Measurements from ENCODE around the gene BABAM2. TPM values are rescaled to one million over a fixed set of nuclear protein-coding genes. Genes with fewer than 3 reads are reported as not detected.

The BABAM2 gene
- total RNA-seq, 3 donors from 2014 or later, result 34.8 to 42.4 (median 41.3) TPM

GRCh38 chr2:28063492-28063962 lies 173.0 kb downstream of the BABAM2 start:
- no peak for TF ChIP-seq CTCF (IDR thresholded peaks at IDR 0.05)
- ATAC-seq (no peak), DNase-seq (no peak)
- intact Hi-C loops (cut with DNase I, micrococcal nuclease), result no loop called here
- H3K36me3 ChIP-seq (ENCODE audit: low read depth), result peaks cover 5% of the 10 kb centered on the region
- H3K4me1 ChIP-seq (ENCODE audit: low read depth), result peaks cover 11% of the 10 kb centered on the region
- no peaks in the 10 kb centered on the region for H3K9me3 ChIP-seq
- no peak overlapping the region for H3K4me3 ChIP-seq

DNA sequence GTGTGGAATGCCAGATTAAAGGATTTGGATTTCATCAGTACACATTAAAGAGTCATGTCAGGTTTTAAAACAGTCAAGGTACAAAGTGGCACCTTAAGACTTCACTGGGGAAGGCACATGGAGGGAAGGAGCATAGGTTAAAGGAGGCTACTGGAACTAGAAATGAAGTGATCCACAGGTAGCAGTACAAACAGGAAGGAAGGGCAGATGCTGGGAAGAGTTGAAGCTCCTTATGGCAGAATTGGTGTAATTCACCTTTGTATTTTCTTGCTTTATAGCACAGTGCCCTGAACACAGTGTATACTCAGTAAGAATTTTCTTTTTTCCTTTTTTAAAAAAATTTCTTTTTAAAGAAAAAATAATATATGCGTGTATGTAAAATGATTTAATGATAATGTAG lies 177.1 kb downstream of the BABAM2 start:
- Histone ChIP-seq H3K9me3 (no peaks in the 10 kb centered on the region), H3K36me3 (ENCODE audit: low read depth) (peaks cover 5% of the 10 kb centered on the region), H3K4me1 (ENCODE audit: low read depth) (peaks cover 12% of the 10 kb centered on the region), H3K4me3 (no peak overlapping the region)
- DNase-seq (no peak), ATAC-seq (peak; percentile 84)
- intact Hi-C loops (cut with DNase I, micrococcal nuclease), result no loop called here
- TF ChIP-seq CTCF (IDR thresholded peaks at IDR 0.05), result no peak

DNA sequence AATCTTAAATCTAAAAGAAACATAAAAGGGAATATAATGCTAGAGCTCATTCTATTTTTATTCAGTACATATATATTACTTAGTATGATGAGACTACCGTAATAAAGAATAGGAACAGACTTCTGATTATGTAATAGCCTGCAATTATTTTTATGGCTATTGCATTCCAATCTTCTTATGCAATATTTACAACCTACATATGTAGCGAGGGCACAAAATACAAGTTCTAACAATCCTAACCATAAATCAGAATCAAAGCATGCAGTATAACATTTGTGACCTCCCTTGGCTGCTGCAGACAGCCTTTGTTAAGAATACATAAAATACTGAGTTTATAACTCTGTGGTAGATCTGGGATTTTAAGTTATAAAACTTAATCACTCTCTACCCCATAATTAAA lies 177.6 kb downstream of the BABAM2 start:
- Histone ChIP-seq H3K4me1 (ENCODE audit: low read depth) (peaks cover 12% of the 10 kb centered on the region), H3K9me3 (no peaks in the 10 kb centered on the region), H3K4me3 (no peak overlapping the region), H3K36me3 (ENCODE audit: low read depth) (peaks cover 5% of the 10 kb centered on the region)
- DNase-seq (no peak), ATAC-seq (peak; percentile 91)
- TF ChIP-seq CTCF (IDR thresholded peaks at IDR 0.05), result no peak
- intact Hi-C loops (cut with DNase I, micrococcal nuclease), result no loop called here

DNA sequence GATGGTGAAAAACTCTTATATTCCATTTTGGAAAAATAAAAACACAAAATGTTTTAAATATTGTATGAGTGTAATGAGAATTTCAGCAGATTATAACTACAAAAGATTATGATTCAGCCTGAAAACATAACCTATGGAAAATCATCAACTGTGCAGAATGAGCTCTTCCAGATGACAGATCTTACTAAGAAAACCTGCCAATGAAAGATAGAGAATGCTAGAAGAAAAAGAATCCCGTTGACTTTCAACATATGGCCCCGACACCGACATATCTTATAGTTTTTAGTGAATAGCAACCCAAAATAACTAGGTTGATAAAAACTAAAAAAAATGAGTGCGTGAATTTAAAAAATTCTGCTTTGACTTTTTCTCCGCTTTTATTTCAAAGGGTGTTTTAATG lies 178.0 kb downstream of the BABAM2 start:
- no peak overlapping the region for H3K4me3 ChIP-seq
- intact Hi-C loops (cut with DNase I, micrococcal nuclease), result no loop called here
- H3K4me1 ChIP-seq (ENCODE audit: low read depth), result peaks cover 12% of the 10 kb centered on the region
- no peaks in the 10 kb centered on the region for H3K9me3 ChIP-seq
- H3K36me3 ChIP-seq (ENCODE audit: low read depth), result peaks cover 5% of the 10 kb centered on the region
- DNase-seq (no peak), ATAC-seq (no peak)
- no peak for TF ChIP-seq CTCF (IDR thresholded peaks at IDR 0.05)

- peaks cover 12% of the 10 kb centered on the region for H3K4me1 ChIP-seq (ENCODE audit: low read depth)
- peaks cover 5% of the 10 kb centered on the region for H3K36me3 ChIP-seq (ENCODE audit: low read depth)
- H3K4me3 ChIP-seq, result no peak overlapping the region
- intact Hi-C loops (cut with DNase I, micrococcal nuclease), result no loop called here
- H3K9me3 ChIP-seq, result no peaks in the 10 kb centered on the region
- no peak for TF ChIP-seq CTCF (IDR thresholded peaks at IDR 0.05)
- DNase-seq (no peak), ATAC-seq (no peak)
These were observed 180.7 kb downstream of the BABAM2 start for GRCh38 chr2:28071221-28071620.

DNA sequence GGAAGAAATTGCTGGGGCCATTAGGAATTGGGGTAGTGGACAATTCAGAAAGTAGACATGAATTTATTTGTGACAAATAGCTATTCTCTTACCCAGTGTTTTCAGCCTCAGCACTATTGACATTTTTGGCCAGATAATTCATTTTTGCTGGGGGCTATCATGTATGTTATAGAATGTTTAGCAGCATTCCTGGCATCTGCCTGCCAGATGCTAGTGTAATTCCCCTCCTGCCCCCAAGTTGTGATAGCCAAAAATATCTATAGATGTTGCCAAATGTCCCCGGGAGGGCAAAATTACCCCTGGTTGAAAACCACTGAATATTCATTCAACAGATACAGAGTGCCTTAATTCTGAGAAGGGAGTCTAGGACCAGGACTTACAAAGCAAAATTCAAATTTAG lies 183.6 kb downstream of the BABAM2 start:
- Histone ChIP-seq H3K36me3 (ENCODE audit: low read depth) (no peaks in the 10 kb centered on the region), H3K4me1 (ENCODE audit: low read depth) (no peaks in the 10 kb centered on the region), H3K4me3 (no peak overlapping the region), H3K9me3 (no peaks in the 10 kb centered on the region)
- intact Hi-C loops (cut with DNase I, micrococcal nuclease), result no loop called here
- DNase-seq, result no peak
- ATAC-seq, result no peak
- TF ChIP-seq CTCF (IDR thresholded peaks at IDR 0.05), result no peak

Data from mucosa of descending colon (tissue), 3 donors.